Activated CD8-positive, alpha-beta T cell treated with anti-CD3 and anti-CD28 coated beads for 36 hours (primary cell): ENCODE measurements around the gene GALNT14. TPM values are rescaled to one million over a fixed set of nuclear protein-coding genes. Genes with fewer than 3 reads are reported as not detected.

Source experiments
- ATAC-seq: fragments of 200-7000 bp; cut with Tn5 transposase; one replicate; pipeline ENCODE4 v1.10.0; 2021; ENCODE audit warnings: mild to moderate bottlenecking, moderate library complexity
- CTCF ChIA-PET: fragments of 350-600 bp; sonication (Branson Sonifier 250); formaldehyde crosslinking; loops from one replicate; lab custom pipeline; 2021; ENCODE audit warnings: antibody characterized with exemption; lab: Charles Lee
- POLR2A ChIA-PET: fragments of 350-600 bp; sonication (Branson Sonifier 250); formaldehyde crosslinking; loops from one replicate; lab custom pipeline; 2021; ENCODE audit warnings: antibody characterized with exemption; lab: Charles Lee
- DNase-seq: peaks from one replicate; pipeline ENCODE4 v3.0.0-alpha.2; 2020
- H3K27ac Mint-ChIP-seq: one replicate; pipeline ENCODE4 v1.8.0; 2021; ENCODE audit warnings: mild to moderate bottlenecking, mixed read lengths
- H3K27me3 Mint-ChIP-seq: one replicate; pipeline ENCODE4 v1.8.0; 2021; ENCODE audit warnings: mixed read lengths
- H3K36me3 Mint-ChIP-seq: one replicate; pipeline ENCODE4 v1.8.0; 2021; ENCODE audit warnings: low read depth, mixed read lengths
- H3K4me1 Mint-ChIP-seq: one replicate; pipeline ENCODE4 v1.8.0; 2021; ENCODE audit warnings: low read depth, mixed read lengths
- H3K4me3 Mint-ChIP-seq: one replicate; pipeline ENCODE4 v1.8.0; 2021; ENCODE audit warnings: mild to moderate bottlenecking, moderate library complexity, mixed read lengths
- H3K9me3 Mint-ChIP-seq: one replicate; pipeline ENCODE4 v1.8.0; 2021; ENCODE audit warnings: mixed read lengths
- CTCF ChIP-seq: fragments of 200-600 bp; IDR thresholded peaks from one replicate; pipeline ENCODE4 v1.8.0; 2022; ENCODE audit warnings: antibody characterized with exemption, mild to moderate bottlenecking
- intact Hi-C: fragments of 100-400 bp; cut with micrococcal nuclease; formaldehyde crosslinking; loops from one replicate; pipeline ENCODE4 v1.10.0; 2022
- total RNA-seq, 2 experiments: library from RNA; stranded (reverse); gene quantifications; one replicate each; pipeline ENCODE4 v1.2.3, GENCODE V29; 2021

Gene GALNT14
- total RNA-seq, 2 experiments from 2014 or later = 1.1 to 1.9 TPM

- intact Hi-C loops = no loop called here
- ATAC-seq (no peak), DNase-seq (no peak)
- Mint-ChIP-seq H3K4me1 (no peaks in the 10 kb centered on the region), H3K9me3 (no peaks in the 10 kb centered on the region), H3K4me3 (no peak overlapping the region), H3K27me3 (no peaks in the 10 kb centered on the region), H3K27ac (no peak overlapping the region), H3K36me3 (no peaks in the 10 kb centered on the region)
- POLR2A ChIA-PET = no interaction called here
- no peak for TF ChIP-seq CTCF
- CTCF ChIA-PET = no interaction called here
These were observed 154.1 kb downstream of the GALNT14 start for GRCh38 chr2:30984148-30984547.

GRCh38 chr2:30981510-30981909 lies 156.7 kb downstream of the GALNT14 start:
- no peaks in the 10 kb centered on the region for H3K4me1 Mint-ChIP-seq
- H3K27me3 Mint-ChIP-seq = peaks cover 3% of the 10 kb centered on the region
- ATAC-seq (no peak), DNase-seq (no peak)
- H3K36me3 Mint-ChIP-seq = no peaks in the 10 kb centered on the region
- ChIA-PET POLR2A (no interaction called here), CTCF (no interaction called here)
- intact Hi-C loops = no loop called here
- no peaks in the 10 kb centered on the region for H3K9me3 Mint-ChIP-seq
- no peak overlapping the region for H3K4me3 Mint-ChIP-seq
- no peak overlapping the region for H3K27ac Mint-ChIP-seq
- TF ChIP-seq CTCF = no peak

GRCh38 chr2:30981096-30981495 lies 157.1 kb downstream of the GALNT14 start:
- intact Hi-C loops = no loop called here
- CTCF ChIA-PET = no interaction called here
- Mint-ChIP-seq H3K27me3 (peaks cover 5% of the 10 kb centered on the region), H3K9me3 (no peaks in the 10 kb centered on the region), H3K27ac (no peak overlapping the region), H3K36me3 (no peaks in the 10 kb centered on the region), H3K4me1 (no peaks in the 10 kb centered on the region), H3K4me3 (no peak overlapping the region)
- no peak for TF ChIP-seq CTCF
- ATAC-seq (no peak), DNase-seq (no peak)
- POLR2A ChIA-PET = no interaction called here

- ATAC-seq = no peak
- Mint-ChIP-seq H3K4me1 (no peaks in the 10 kb centered on the region), H3K36me3 (no peaks in the 10 kb centered on the region), H3K27ac (no peak overlapping the region), H3K9me3 (no peaks in the 10 kb centered on the region), H3K27me3 (peaks cover 5% of the 10 kb centered on the region), H3K4me3 (no peak overlapping the region)
- POLR2A ChIA-PET = no interaction called here
- CTCF ChIA-PET = no interaction called here
- no peak for TF ChIP-seq CTCF
- DNase-seq = no peak
- intact Hi-C loops = no loop called here
These were observed 158.4 kb downstream of the GALNT14 start for GRCh38 chr2:30979822-30980245.

GRCh38 chr2:30978854-30979253 lies 159.4 kb downstream of the GALNT14 start:
- no peaks in the 10 kb centered on the region for H3K36me3 Mint-ChIP-seq
- TF ChIP-seq CTCF = no peak
- H3K4me3 Mint-ChIP-seq = no peak overlapping the region
- ChIA-PET CTCF (interaction anchor here (1.1 kb wide), 1 partner anchor 9 kb away, joined by 3 read pairs; no protein-coding TSS in a partner anchor), POLR2A (no interaction called here)
- H3K9me3 Mint-ChIP-seq = no peaks in the 10 kb centered on the region
- intact Hi-C loops = no loop called here
- H3K27me3 Mint-ChIP-seq = peaks cover 5% of the 10 kb centered on the region
- no peaks in the 10 kb centered on the region for H3K4me1 Mint-ChIP-seq
- no peak for DNase-seq
- no peak for ATAC-seq
- no peak overlapping the region for H3K27ac Mint-ChIP-seq
